NT2/D1 (cell line): ENCODE data around the gene CCNT2.

Source experiments
- DNase-seq: peaks from one replicate; pipeline ENCODE4 v3.0.0-alpha.2; 2011; ENCODE audit warnings: low read depth, low spot score
- H3K27me3 ChIP-seq: 2 replicates; pipeline ENCODE4 v1.6.0; 2011; ENCODE audit warnings: mild to moderate bottlenecking; ENCODE audit not compliant: insufficient read length, insufficient read depth
- H3K36me3 ChIP-seq: 2 replicates; pipeline ENCODE4 v1.6.1; 2011; ENCODE audit warnings: mild to moderate bottlenecking, low read length, mixed read lengths; ENCODE audit not compliant: insufficient read depth, insufficient read length
- H3K4me1 ChIP-seq: 2 replicates; pipeline ENCODE4 v1.5.1; 2011; ENCODE audit not compliant: insufficient read depth, insufficient read length
- H3K4me3 ChIP-seq: 2 replicates; pipeline ENCODE4 v1.5.1; 2011; ENCODE audit warnings: low read depth; ENCODE audit not compliant: insufficient read length
- H3K9ac ChIP-seq: 2 replicates; pipeline ENCODE4 v1.6.0; 2011; ENCODE audit warnings: low read depth; ENCODE audit not compliant: insufficient read length
- H3K9me3 ChIP-seq: 2 replicates; pipeline ENCODE4 v1.5.1; 2011; ENCODE audit warnings: mild to moderate bottlenecking, low read length; ENCODE audit not compliant: insufficient read depth
- SUZ12 ChIP-seq: IDR thresholded peaks from 2 replicates; pipeline ENCODE4 v1.6.1; 2011; ENCODE audit not compliant: insufficient read length, insufficient read depth; ENCODE audit errors: extremely low read depth
- YY1 ChIP-seq: IDR thresholded peaks from 2 replicates; pipeline ENCODE4 v1.6.1; 2011; ENCODE audit not compliant: insufficient read length, insufficient read depth
- ZNF274 ChIP-seq: IDR thresholded peaks from 2 replicates; pipeline ENCODE4 v1.6.1; 2011; ENCODE audit warnings: mild to moderate bottlenecking, low read depth, low read length

CCNT2 gene

DNA sequence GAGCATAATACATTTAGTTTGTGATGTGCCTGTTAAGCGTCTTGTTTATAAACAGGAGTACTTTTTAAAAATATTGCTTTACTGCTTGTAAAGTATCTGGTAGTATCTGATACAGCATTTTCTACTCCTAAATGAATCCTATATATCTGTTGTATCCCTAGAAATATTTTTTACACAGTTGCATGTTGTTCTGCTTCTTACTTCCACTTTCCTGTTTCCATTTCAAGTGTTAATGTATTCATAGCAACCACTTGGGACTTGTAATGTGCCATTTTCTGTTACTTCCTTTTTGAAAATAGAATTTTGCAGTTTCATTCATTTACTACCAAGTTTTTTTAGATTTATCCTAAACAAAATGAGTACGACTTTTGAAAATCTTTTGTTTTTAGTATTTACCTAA lies 24.9 kb downstream of the CCNT2 start:
- Histone ChIP-seq H3K27me3 (no peaks in the 10 kb centered on the region), H3K36me3 (peaks cover 76% of the 10 kb centered on the region), H3K9ac (no peak overlapping the region), H3K4me3 (no peak overlapping the region), H3K9me3 (no peaks in the 10 kb centered on the region), H3K4me1 (no peaks in the 10 kb centered on the region)
- no peak for DNase-seq
- no peak for TF ChIP-seq ZNF274
- TF ChIP-seq YY1, result no peak
- TF ChIP-seq SUZ12, result no peak

DNA sequence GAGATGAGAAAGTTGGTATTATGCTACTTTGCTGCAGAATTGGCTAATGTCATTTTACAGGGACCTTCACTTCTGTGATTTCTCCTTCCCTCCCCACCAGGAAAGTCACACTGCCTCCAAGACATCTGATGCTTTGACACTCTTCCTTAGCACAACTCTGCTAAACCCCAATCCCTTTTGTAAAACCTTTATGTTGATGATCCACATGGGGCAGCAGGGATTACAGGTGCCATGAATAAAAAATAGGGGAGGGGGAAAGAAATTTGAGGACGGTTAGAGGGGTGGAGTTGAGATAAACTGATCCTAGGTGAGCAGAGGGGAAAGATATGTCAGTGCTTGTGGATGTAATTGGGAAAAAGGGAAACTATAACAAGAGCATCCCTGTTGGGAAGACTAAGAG lies 26.4 kb downstream of the CCNT2 start:
- no peaks in the 10 kb centered on the region for H3K27me3 ChIP-seq
- TF ChIP-seq YY1 (no peak), ZNF274 (no peak), SUZ12 (no peak)
- H3K4me3 ChIP-seq, result no peak overlapping the region
- H3K9ac ChIP-seq, result no peak overlapping the region
- H3K9me3 ChIP-seq, result no peaks in the 10 kb centered on the region
- DNase-seq, result no peak
- H3K4me1 ChIP-seq, result no peaks in the 10 kb centered on the region
- H3K36me3 ChIP-seq, result peaks cover 76% of the 10 kb centered on the region

DNA sequence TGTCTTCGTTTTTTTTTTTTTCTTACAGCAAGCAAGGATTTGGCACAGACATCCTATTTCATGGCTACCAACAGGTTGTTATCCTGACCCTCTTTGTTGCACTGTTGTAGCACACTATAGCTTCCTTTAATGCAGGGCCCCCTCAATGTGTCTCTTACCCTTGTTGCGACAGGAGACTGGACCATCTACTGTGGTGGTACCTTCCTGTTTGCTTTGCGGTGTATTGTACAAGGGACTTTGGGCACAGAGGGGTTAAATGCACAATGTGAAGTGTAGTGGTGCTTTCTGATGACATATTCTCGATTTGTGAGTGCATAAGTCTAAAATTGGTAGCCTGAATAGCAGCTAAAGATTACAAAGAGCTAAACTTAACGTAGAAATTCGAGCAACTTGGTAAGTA lies 27.5 kb downstream of the CCNT2 start:
- H3K9me3 ChIP-seq, result no peaks in the 10 kb centered on the region
- H3K9ac ChIP-seq, result no peak overlapping the region
- H3K4me3 ChIP-seq, result no peak overlapping the region
- no peaks in the 10 kb centered on the region for H3K27me3 ChIP-seq
- H3K36me3 ChIP-seq, result peaks cover 76% of the 10 kb centered on the region
- TF ChIP-seq YY1, result no peak
- TF ChIP-seq SUZ12, result no peak
- TF ChIP-seq ZNF274, result no peak
- no peak for DNase-seq
- H3K4me1 ChIP-seq, result no peaks in the 10 kb centered on the region

DNA sequence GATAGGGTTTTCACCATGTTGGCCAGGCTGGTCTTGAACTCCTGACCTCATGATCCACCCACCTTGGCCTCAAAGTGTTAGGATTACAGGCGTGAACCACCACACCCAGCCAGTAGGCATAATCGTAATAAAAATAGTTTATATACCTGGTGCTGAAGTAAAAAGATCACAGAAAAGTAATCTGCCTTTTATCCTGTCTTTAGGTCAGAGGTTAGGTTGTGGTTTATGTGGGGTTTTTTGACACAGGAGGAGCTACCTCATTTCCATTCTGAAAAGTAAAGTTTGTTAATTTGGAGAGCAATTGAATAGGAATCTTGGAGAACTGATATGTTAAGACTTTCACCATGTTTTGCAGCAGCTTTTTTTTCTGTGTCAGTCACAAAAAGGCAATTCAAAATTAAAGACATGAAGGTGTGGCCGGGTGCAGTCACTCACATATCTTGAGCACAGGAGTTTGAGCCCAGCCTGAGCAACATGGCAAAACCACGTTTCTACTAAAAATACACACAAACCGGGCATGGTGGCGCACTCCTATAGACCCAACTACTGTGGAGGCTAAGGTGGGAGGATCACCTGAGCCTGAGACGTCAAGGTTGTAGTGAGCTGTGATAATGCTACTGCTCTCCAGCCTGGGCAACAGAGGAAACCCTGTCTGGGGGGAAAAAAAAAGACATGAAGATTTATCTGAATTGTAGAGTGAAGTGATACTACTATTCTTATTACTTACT lies 31.5 kb downstream of the CCNT2 start:
- Histone ChIP-seq H3K9ac (no peak overlapping the region), H3K9me3 (no peaks in the 10 kb centered on the region), H3K36me3 (peaks cover 93% of the 10 kb centered on the region), H3K4me3 (no peak overlapping the region), H3K27me3 (no peaks in the 10 kb centered on the region), H3K4me1 (no peaks in the 10 kb centered on the region)
- no peak for DNase-seq
- no peak for TF ChIP-seq YY1
- TF ChIP-seq SUZ12, result no peak
- no peak for TF ChIP-seq ZNF274

DNA sequence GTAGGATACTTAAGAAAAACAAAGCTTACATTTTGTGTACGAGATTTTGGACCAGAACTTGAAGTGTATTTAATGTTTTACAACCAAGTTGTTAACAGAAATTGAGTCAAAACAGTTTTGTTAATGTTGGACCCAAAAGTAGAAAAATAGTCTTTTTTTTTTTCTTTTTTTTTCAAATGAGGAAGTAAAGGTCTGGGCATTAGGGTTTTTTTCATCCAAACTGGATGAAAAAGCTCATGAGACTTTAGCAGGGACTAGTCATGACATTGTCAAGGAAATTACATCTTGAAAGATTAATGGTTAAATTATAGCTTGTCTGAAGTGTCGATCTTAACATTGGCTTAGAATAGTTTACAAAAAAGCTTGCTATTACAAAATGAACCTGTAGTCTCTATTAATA lies 32.3 kb downstream of the CCNT2 start:
- H3K4me3 ChIP-seq, result no peak overlapping the region
- no peaks in the 10 kb centered on the region for H3K4me1 ChIP-seq
- no peak for DNase-seq
- peaks cover 94% of the 10 kb centered on the region for H3K36me3 ChIP-seq
- no peak overlapping the region for H3K9ac ChIP-seq
- no peak for TF ChIP-seq YY1
- no peak for TF ChIP-seq SUZ12
- no peak for TF ChIP-seq ZNF274
- H3K27me3 ChIP-seq, result no peaks in the 10 kb centered on the region
- no peaks in the 10 kb centered on the region for H3K9me3 ChIP-seq

DNA sequence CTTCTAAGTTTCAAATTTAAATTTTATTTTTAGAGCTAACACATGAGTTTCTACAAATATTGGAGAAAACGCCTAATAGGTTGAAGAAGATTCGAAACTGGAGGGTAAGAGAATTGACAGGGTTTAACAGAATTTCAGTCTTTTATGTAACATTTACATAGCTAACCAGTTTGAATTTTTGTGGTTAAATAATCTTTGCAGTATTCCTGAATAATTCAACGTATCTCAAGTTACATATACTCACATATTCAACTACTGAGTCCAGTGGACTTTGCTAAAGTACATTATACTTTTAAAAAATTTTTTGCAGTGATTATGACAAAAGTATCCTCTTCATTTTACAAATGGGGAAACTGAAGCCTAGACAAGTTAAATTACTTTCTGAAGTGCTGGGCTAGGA lies 34.0 kb downstream of the CCNT2 start:
- Histone ChIP-seq H3K27me3 (no peaks in the 10 kb centered on the region), H3K9me3 (no peaks in the 10 kb centered on the region), H3K4me1 (no peaks in the 10 kb centered on the region), H3K9ac (no peak overlapping the region), H3K4me3 (no peak overlapping the region), H3K36me3 (peaks cover 95% of the 10 kb centered on the region)
- DNase-seq, result no peak
- TF ChIP-seq ZNF274 (no peak), SUZ12 (no peak), YY1 (no peak)

DNA sequence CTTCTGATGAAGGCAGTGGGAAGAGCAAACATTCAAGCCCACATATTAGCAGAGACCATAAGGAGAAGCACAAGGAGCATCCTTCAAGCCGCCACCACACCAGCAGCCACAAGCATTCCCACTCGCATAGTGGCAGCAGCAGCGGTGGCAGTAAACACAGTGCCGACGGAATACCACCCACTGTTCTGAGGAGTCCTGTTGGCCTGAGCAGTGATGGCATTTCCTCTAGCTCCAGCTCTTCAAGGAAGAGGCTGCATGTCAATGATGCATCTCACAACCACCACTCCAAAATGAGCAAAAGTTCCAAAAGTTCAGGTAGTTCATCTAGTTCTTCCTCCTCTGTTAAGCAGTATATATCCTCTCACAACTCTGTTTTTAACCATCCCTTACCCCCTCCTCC lies 35.4 kb downstream of the CCNT2 start:
- no peak for DNase-seq
- H3K4me1 ChIP-seq, result no peaks in the 10 kb centered on the region
- no peaks in the 10 kb centered on the region for H3K27me3 ChIP-seq
- H3K4me3 ChIP-seq, result no peak overlapping the region
- no peak overlapping the region for H3K9ac ChIP-seq
- TF ChIP-seq YY1 (no peak), ZNF274 (no peak), SUZ12 (no peak)
- peaks cover 80% of the 10 kb centered on the region for H3K36me3 ChIP-seq
- H3K9me3 ChIP-seq, result no peaks in the 10 kb centered on the region

DNA sequence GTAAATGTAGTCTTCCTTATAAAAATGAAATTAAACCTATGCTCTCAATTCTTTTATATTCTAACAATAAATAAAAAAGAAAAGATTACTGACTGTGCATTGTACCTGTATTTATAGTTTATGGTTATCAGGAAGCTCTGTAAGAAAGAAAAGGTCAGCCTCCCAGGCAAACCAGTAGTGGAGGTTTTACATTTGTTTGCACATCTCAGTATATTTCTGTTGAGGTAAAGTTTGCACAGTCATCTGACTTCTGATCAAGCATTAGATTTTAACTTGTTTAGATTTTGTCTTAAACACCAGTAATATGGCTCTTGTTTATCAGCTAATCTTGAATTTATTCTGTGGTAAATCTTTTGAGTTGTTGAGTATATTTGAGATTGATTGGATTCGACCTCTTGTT lies 37.1 kb downstream of the CCNT2 start:
- H3K9me3 ChIP-seq, result no peaks in the 10 kb centered on the region
- TF ChIP-seq ZNF274, result no peak
- no peaks in the 10 kb centered on the region for H3K27me3 ChIP-seq
- peaks cover 64% of the 10 kb centered on the region for H3K36me3 ChIP-seq
- no peak overlapping the region for H3K4me3 ChIP-seq
- H3K9ac ChIP-seq, result no peak overlapping the region
- H3K4me1 ChIP-seq, result no peaks in the 10 kb centered on the region
- no peak for DNase-seq
